ENCODE data around the gene CIPC.

The CIPC gene

GRCh38 chr14:77119851-77120250, 21.8 kb downstream of the CIPC start:
- Histone ChIP-seq H3K27me3 (ENCODE audit: insufficient read depth, low read length, poor library complexity) (no peaks in the 10 kb centered on the region), H3K79me2 (ENCODE audit: insufficient read depth, low read length) (no peaks in the 10 kb centered on the region), H3K36me3 (ENCODE audit: insufficient read depth, low read length) (peaks cover 14% of the 10 kb centered on the region; the same call in 1 of the 2 replicates), H2AFZ (ENCODE audit: low read depth, low read length) (no peak overlapping the region), H3K27ac (ENCODE audit: low read length) (no peak overlapping the region), H3K9me3 (ENCODE audit: insufficient read depth, low read length, severe bottlenecking) (no peaks in the 10 kb centered on the region), H3K9ac (ENCODE audit: low read depth, low read length) (no peak overlapping the region), H3K4me1 (ENCODE audit: insufficient read depth, low read length) (no peaks in the 10 kb centered on the region), H4K20me1 (ENCODE audit: insufficient read depth, low read length) (peaks cover 5% of the 10 kb centered on the region; the same call in 1 of the 2 replicates), H3K4me3 (ENCODE audit: low read depth in 1 of 2, low read length in 2 of 2) (no peak overlapping the region), H3K4me2 (ENCODE audit: insufficient read depth, low read length) (no peak overlapping the region)
- DNase-seq (no peak), ATAC-seq (ENCODE audit: insufficient read depth, low read depth) (no peak)
- TF ChIP-seq, protein P1, sequence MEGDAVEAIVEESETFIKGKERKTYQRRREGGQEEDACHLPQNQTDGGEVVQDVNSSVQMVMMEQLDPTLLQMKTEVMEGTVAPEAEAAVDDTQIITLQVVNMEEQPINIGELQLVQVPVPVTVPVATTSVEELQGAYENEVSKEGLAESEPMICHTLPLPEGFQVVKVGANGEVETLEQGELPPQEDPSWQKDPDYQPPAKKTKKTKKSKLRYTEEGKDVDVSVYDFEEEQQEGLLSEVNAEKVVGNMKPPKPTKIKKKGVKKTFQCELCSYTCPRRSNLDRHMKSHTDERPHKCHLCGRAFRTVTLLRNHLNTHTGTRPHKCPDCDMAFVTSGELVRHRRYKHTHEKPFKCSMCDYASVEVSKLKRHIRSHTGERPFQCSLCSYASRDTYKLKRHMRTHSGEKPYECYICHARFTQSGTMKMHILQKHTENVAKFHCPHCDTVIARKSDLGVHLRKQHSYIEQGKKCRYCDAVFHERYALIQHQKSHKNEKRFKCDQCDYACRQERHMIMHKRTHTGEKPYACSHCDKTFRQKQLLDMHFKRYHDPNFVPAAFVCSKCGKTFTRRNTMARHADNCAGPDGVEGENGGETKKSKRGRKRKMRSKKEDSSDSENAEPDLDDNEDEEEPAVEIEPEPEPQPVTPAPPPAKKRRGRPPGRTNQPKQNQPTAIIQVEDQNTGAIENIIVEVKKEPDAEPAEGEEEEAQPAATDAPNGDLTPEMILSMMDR (IDR thresholded peaks at IDR 0.05; ENCODE audit: borderline replicate concordance, extremely low read depth, low read length, poor library complexity, severe bottlenecking) = no peak
- TF ChIP-seq EZH2 (IDR thresholded peaks at IDR 0.05; ENCODE audit: borderline replicate concordance, low read depth, low read length, severe bottlenecking) = no peak

DNA sequence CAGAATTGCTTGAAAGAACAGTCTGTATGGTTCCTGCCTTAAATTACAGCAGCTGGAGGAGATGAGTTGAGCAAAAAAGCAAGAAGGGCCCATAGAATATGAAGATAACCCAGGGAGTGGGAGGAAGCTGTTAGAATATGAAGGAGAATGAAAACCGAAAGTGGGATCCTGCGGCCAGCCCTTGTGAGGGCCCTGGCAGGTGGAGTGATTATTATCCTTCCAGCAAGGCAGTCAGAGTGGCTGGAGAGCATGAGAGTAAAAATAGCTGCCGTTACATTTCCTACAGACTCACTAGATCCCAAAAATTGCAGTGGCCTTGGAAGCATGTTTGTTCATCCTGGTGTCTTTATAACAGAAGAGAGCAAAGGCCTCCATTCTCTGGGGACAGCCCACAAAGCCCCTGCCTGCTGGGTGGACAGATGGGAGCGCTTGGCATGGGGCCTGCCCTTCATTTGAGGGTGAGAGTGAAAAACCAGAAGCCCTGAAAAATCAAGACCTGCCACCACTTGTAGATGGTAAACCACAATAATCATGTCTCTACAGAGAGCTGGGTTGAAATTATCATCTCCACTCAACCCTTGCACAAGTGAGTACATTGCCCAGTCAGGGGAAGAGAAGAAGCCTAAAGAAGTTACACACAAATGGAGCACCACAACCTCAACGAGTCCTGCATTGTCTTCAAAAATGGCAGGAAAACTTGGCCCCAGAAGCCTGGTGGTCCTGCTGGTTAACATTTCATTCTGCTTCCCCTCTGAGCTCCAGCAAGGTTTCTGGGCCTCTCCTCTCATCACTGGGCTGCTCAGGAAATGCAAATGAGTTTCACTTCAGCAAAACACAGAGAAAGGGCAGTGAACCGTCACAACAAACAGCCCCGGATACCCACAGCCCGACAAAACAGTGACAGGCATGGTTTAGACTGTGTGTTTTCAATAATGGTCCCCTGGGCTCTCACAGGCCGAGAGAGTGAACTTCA, 23.0 kb downstream of the CIPC start:
- no peaks in the 10 kb centered on the region for H3K9me3 ChIP-seq (ENCODE audit: insufficient read depth, low read length, severe bottlenecking)
- no peak for DNase-seq
- no peak overlapping the region for H3K27ac ChIP-seq (ENCODE audit: low read length)
- ATAC-seq (ENCODE audit: insufficient read depth, low read depth) = no peak
- H3K79me2 ChIP-seq (ENCODE audit: insufficient read depth, low read length) = no peaks in the 10 kb centered on the region
- no peak overlapping the region for H3K9ac ChIP-seq (ENCODE audit: low read depth, low read length)
- no peak overlapping the region for H2AFZ ChIP-seq (ENCODE audit: low read depth, low read length)
- no peaks in the 10 kb centered on the region for H3K27me3 ChIP-seq (ENCODE audit: insufficient read depth, low read length, poor library complexity)
- H3K4me1 ChIP-seq (ENCODE audit: insufficient read depth, low read length) = no peaks in the 10 kb centered on the region
- H3K4me3 ChIP-seq (ENCODE audit: low read depth in 1 of 2, low read length in 2 of 2) = no peak overlapping the region
- TF ChIP-seq, protein P1 (IDR thresholded peaks at IDR 0.05; ENCODE audit: borderline replicate concordance, extremely low read depth, low read length, poor library complexity, severe bottlenecking) = no peak
- no peak for TF ChIP-seq EZH2 (IDR thresholded peaks at IDR 0.05; ENCODE audit: borderline replicate concordance, low read depth, low read length, severe bottlenecking)
- no peak overlapping the region for H3K4me2 ChIP-seq (ENCODE audit: insufficient read depth, low read length)
- H4K20me1 ChIP-seq (ENCODE audit: insufficient read depth, low read length) = peaks cover 5% of the 10 kb centered on the region; the same call in 1 of the 2 replicates
- peaks cover 12% of the 10 kb centered on the region; the same call in 1 of the 2 replicates for H3K36me3 ChIP-seq (ENCODE audit: insufficient read depth, low read length)

DNA sequence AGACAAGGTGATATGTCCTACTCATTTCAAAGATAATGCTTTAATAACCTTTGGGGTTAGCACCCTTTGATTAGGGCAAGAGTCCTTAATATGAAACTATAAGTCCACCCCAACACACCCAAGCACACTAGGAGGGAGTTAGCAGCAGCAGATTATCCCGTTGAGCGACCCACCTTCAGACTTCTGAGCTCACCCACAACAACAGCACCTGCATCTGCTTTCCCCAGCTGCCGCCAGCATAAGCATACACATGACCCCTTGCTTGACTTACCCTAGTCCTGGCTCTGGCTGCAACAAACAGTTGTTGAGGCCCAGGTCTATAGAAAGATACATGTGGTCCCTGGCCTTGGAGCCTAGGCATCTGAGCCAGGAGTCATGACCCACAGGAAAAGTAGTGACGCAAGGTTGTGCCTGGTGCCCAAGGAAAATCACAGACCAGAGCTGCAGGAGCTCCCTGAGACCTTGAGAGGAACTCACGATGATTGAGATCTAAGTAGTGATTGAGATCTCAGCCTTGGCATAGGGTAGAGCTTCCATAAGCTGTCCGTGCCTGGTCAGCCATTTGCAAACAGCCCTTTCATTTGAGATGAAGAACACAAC, 24.6 kb downstream of the CIPC start:
- Histone ChIP-seq H3K4me3 (ENCODE audit: low read depth in 1 of 2, low read length in 2 of 2) (no peak overlapping the region), H3K4me2 (ENCODE audit: insufficient read depth, low read length) (no peak overlapping the region)
- no peak for ATAC-seq (ENCODE audit: insufficient read depth, low read depth)

More for the DNA sequence above, 24.6 kb downstream of the CIPC start:
- Histone ChIP-seq H3K36me3 (ENCODE audit: insufficient read depth, low read length) (peaks cover 4% of the 10 kb centered on the region; the same call in 1 of the 2 replicates), H3K9ac (ENCODE audit: low read depth, low read length) (no peak overlapping the region), H3K27ac (ENCODE audit: low read length) (no peak overlapping the region), H4K20me1 (ENCODE audit: insufficient read depth, low read length) (peaks cover 5% of the 10 kb centered on the region; the same call in 1 of the 2 replicates), H3K9me3 (ENCODE audit: insufficient read depth, low read length, severe bottlenecking) (no peaks in the 10 kb centered on the region), H2AFZ (ENCODE audit: low read depth, low read length) (no peak overlapping the region), H3K4me1 (ENCODE audit: insufficient read depth, low read length) (no peaks in the 10 kb centered on the region), H3K27me3 (ENCODE audit: insufficient read depth, low read length, poor library complexity) (no peaks in the 10 kb centered on the region), H3K79me2 (ENCODE audit: insufficient read depth, low read length) (no peaks in the 10 kb centered on the region)
- TF ChIP-seq, protein P1 (IDR thresholded peaks at IDR 0.05; ENCODE audit: borderline replicate concordance, extremely low read depth, low read length, poor library complexity, severe bottlenecking) = no peak
- TF ChIP-seq EZH2 (IDR thresholded peaks at IDR 0.05; ENCODE audit: borderline replicate concordance, low read depth, low read length, severe bottlenecking) = no peak
- no peak for DNase-seq
